HUDEP-2 (cell line): ENCODE data around the gene GPC5.

ENCODE experiments used
- DNase-seq, 76 experiments: peaks; one replicate each; lab custom pipeline; 2025; ENCODE audit not compliant: unreplicated experiment in 76 of 76; lab: John Stamatoyannopoulos, UW

Gene GPC5

GRCh38 chr13:91922969-91923592 is 524.7 kb downstream of the GPC5 start:
- DNase-seq: no peak

GRCh38 chr13:91930687-91931086 is 532.3 kb downstream of the GPC5 start:
- no peak for DNase-seq

GRCh38 chr13:91934354-91934753 is 535.9 kb downstream of the GPC5 start:
- no peak for DNase-seq

GRCh38 chr13:91946498-91947070 is 548.2 kb downstream of the GPC5 start:
- DNase-seq: peak in 6 of 76 experiments; percentile 0 to 10 (median 4)

- DNase-seq: no peak
Measured at GRCh38 chr13:91948736-91949135, 550.3 kb downstream of the GPC5 start.

GRCh38 chr13:91950803-91951202 is 552.4 kb downstream of the GPC5 start:
- DNase-seq: no peak

- DNase-seq: no peak
Measured at GRCh38 chr13:91955546-91956355, 557.3 kb downstream of the GPC5 start.

GRCh38 chr13:91960947-91961346 is 562.5 kb downstream of the GPC5 start:
- no peak for DNase-seq

- DNase-seq: no peak
Measured at GRCh38 chr13:91962946-91963345, 564.5 kb downstream of the GPC5 start.

GRCh38 chr13:91965511-91965910 is 567.1 kb downstream of the GPC5 start:
- DNase-seq: no peak

- DNase-seq: no peak
Measured at GRCh38 chr13:91978571-91978970, 580.1 kb downstream of the GPC5 start.

- no peak for DNase-seq
Measured at GRCh38 chr13:91986761-91987483, 588.5 kb downstream of the GPC5 start.

GRCh38 chr13:91988331-91988730 is 589.9 kb downstream of the GPC5 start:
- no peak for DNase-seq

- no peak for DNase-seq
Measured at GRCh38 chr13:92012787-92013186, 614.4 kb downstream of the GPC5 start.

GRCh38 chr13:92017737-92018136 is 619.3 kb downstream of the GPC5 start:
- no peak for DNase-seq

GRCh38 chr13:92028695-92029094 is 630.3 kb downstream of the GPC5 start:
- no peak for DNase-seq

- DNase-seq: no peak
Measured at GRCh38 chr13:92029641-92030040, 631.2 kb downstream of the GPC5 start.

- DNase-seq: no peak
Measured at GRCh38 chr13:92038905-92039304, 640.5 kb downstream of the GPC5 start.

GRCh38 chr13:92042522-92042921 is 644.1 kb downstream of the GPC5 start:
- no peak for DNase-seq

GRCh38 chr13:92044351-92044750 is 645.9 kb downstream of the GPC5 start:
- DNase-seq: no peak

- DNase-seq: no peak
Measured at GRCh38 chr13:92054389-92054788, 656.0 kb downstream of the GPC5 start.
